Stimulated activated CD4-positive, alpha-beta T cell treated with anti-CD3 and anti-CD28 coated beads, Interleukin-12 subunit alpha, Interleukin-12 subunit beta, amount 100 ng/mL, for 24 hours (primary cell): ENCODE data around the gene GLT1D1.

Source experiments
- DNase-seq, 2 experiments: peaks; one replicate each; pipeline ENCODE4 v3.0.0-alpha.2; 2020; ENCODE audit warnings: low read depth in 2 of 2

Gene GLT1D1

GRCh38 chr12:128856035-128856790, 2.9 kb downstream of the GLT1D1 start:
- DNase-seq = no peak

GRCh38 chr12:128856791-128857078, 3.5 kb downstream of the GLT1D1 start:
- no peak for DNase-seq

- DNase-seq = no peak
Observed at GRCh38 chr12:128857133-128857763, 4.0 kb downstream of the GLT1D1 start.

- no peak for DNase-seq
Observed at GRCh38 chr12:128859311-128859710, 6.0 kb downstream of the GLT1D1 start.

- DNase-seq = no peak
Observed at GRCh38 chr12:128861226-128862016, 8.1 kb downstream of the GLT1D1 start.

- DNase-seq = no peak
Observed at GRCh38 chr12:128863957-128864356, 10.7 kb downstream of the GLT1D1 start.

- no peak for DNase-seq
Observed at GRCh38 chr12:128864516-128865186, 11.4 kb downstream of the GLT1D1 start.

GRCh38 chr12:128867466-128867865, 14.2 kb downstream of the GLT1D1 start:
- no peak for DNase-seq

- no peak for DNase-seq
Observed at GRCh38 chr12:128871516-128871892, 18.2 kb downstream of the GLT1D1 start.

- no peak for DNase-seq
Observed at GRCh38 chr12:128872303-128872702, 19.0 kb downstream of the GLT1D1 start.

- DNase-seq = no peak
Observed at GRCh38 chr12:128876559-128876958, 23.3 kb downstream of the GLT1D1 start.

GRCh38 chr12:128879898-128880764, 26.9 kb downstream of the GLT1D1 start:
- no peak for DNase-seq

- no peak for DNase-seq
Observed at GRCh38 chr12:128891856-128892255, 38.6 kb downstream of the GLT1D1 start.

GRCh38 chr12:128903236-128903635, 50.0 kb downstream of the GLT1D1 start:
- DNase-seq = no peak

- no peak for DNase-seq
Observed at GRCh38 chr12:128905003-128905544, 51.8 kb downstream of the GLT1D1 start.

- DNase-seq = no peak
Observed at GRCh38 chr12:128906485-128907137, 53.3 kb downstream of the GLT1D1 start.

GRCh38 chr12:128908254-128908653, 55.0 kb downstream of the GLT1D1 start:
- DNase-seq = no peak

- no peak for DNase-seq
Observed at GRCh38 chr12:128909653-128910052, 56.4 kb downstream of the GLT1D1 start.

- DNase-seq = no peak
Observed at GRCh38 chr12:128910629-128911028, 57.4 kb downstream of the GLT1D1 start.

GRCh38 chr12:128911861-128912260, 58.6 kb downstream of the GLT1D1 start:
- no peak for DNase-seq
